Left lung (tissue), 10 donors: ENCODE data around the gene HMCN1. TPM values are rescaled to one million over a fixed set of nuclear protein-coding genes. Genes with fewer than 3 reads are reported as not detected.

Source experiments
- ATAC-seq: fragments of 200-7000 bp; cut with Tn5 transposase; one replicate; pipeline ENCODE4 v1.9.1; 2020; ENCODE audit warnings: moderate library complexity
- DNase-seq, 4 donors: peaks; one replicate each; pipeline ENCODE4 v3.0.0-alpha.2; 2013 to 2020
- H3K27ac ChIP-seq, 2 donors: fragments of 200-600 bp; sonication (generic) in 1 of 2; one replicate each; pipeline versions ENCODE4 v1.5.0 to v1.8.0; 2020 to 2021
- H3K27me3 ChIP-seq, 2 donors: fragments of 200-600 bp; sonication (generic) in 1 of 2; one replicate each; pipeline versions ENCODE4 v1.5.0 to v1.8.0; 2020 to 2021
- H3K36me3 ChIP-seq, 2 donors: fragments of 200-600 bp; sonication (generic) in 1 of 2; one replicate each; pipeline versions ENCODE4 v1.5.0 to v1.8.0; 2020 to 2021
- H3K4me1 ChIP-seq, 2 donors: fragments of 200-600 bp; one replicate each; pipeline ENCODE4 v1.8.0; 2021
- H3K4me3 ChIP-seq, 2 donors: fragments of 200-600 bp; sonication (generic) in 1 of 2; one replicate each; pipeline versions ENCODE4 v1.5.0 to v1.8.0; 2020 to 2021; ENCODE audit warnings: mild to moderate bottlenecking in 1 of 2
- H3K9me3 ChIP-seq, 2 donors: fragments of 200-600 bp; sonication (generic) in 1 of 2; one replicate each; pipeline versions ENCODE4 v1.5.0 to v1.8.0; 2020 to 2021
- CTCF ChIP-seq, 2 donors: fragments of 200-600 bp; sonication (generic) in 1 of 2; IDR thresholded peaks; one replicate each; pipeline versions ENCODE4 v1.5.0 to v1.8.0; 2021; ENCODE audit warnings: antibody characterized with exemption in 2 of 2
- intact Hi-C, 2 donors: fragments of 100-400 bp; cut with DNase I; formaldehyde crosslinking; loops; one replicate each; pipeline versions ENCODE4 v1.11.2 to v1.14.2; 2022
- polyA plus RNA-seq, 6 donors: library from polyadenylated mRNA; unstranded; fragments of 120-200 nt; gene quantifications; one replicate each; pipeline ENCODE4 v1.2.1, GENCODE V29; 2013; ENCODE audit not compliant: insufficient read length in 6 of 6
- total RNA-seq, 2 donors: library from RNA; stranded (reverse); fragmentation: NEBNext Ultra II Directional; extraction: Animal tissue kit (Norgen Biotek cat#: 25700); gene quantifications; one replicate each; pipeline ENCODE4 v1.2.1, GENCODE V29; 2021
- donor health status: DM: no; HTN: yes; CAD: no.
- donor health status: DM: no; HTN: no; CAD: no.

Gene HMCN1
- total and polyA plus RNA-seq, 8 donors: 24.0 to 91.0 (median 48.7) TPM

- intact Hi-C loops: no loop called here
- no peak for DNase-seq
- no peak for ATAC-seq
- no peaks in the 10 kb centered on the region for H3K4me1 ChIP-seq
- H3K27me3 ChIP-seq: no peaks in the 10 kb centered on the region
- no peaks in the 10 kb centered on the region for H3K9me3 ChIP-seq
- H3K4me3 ChIP-seq: no peak overlapping the region
- H3K36me3 ChIP-seq: no peaks in the 10 kb centered on the region
- no peak overlapping the region for H3K27ac ChIP-seq
- no peak for TF ChIP-seq CTCF (IDR thresholded peaks at IDR 0.05)
These were observed 135.4 kb downstream of the HMCN1 start for GRCh38 chr1:185869590-185869989.

GRCh38 chr1:185871627-185872150 lies 137.5 kb downstream of the HMCN1 start:
- H3K9me3 ChIP-seq: no peaks in the 10 kb centered on the region
- DNase-seq: no peak
- no peak for ATAC-seq
- intact Hi-C loops: no loop called here
- H3K4me3 ChIP-seq: no peak overlapping the region
- H3K4me1 ChIP-seq: no peaks in the 10 kb centered on the region
- H3K36me3 ChIP-seq: no peaks in the 10 kb centered on the region
- no peak overlapping the region for H3K27ac ChIP-seq
- TF ChIP-seq CTCF (IDR thresholded peaks at IDR 0.05): no peak
- H3K27me3 ChIP-seq: no peaks in the 10 kb centered on the region

GRCh38 chr1:185874246-185874645 lies 140.1 kb downstream of the HMCN1 start:
- no peaks in the 10 kb centered on the region for H3K4me1 ChIP-seq
- no peak for DNase-seq
- TF ChIP-seq CTCF (IDR thresholded peaks at IDR 0.05): no peak
- intact Hi-C loops: no loop called here
- ATAC-seq: no peak
- no peak overlapping the region for H3K27ac ChIP-seq
- no peaks in the 10 kb centered on the region for H3K36me3 ChIP-seq
- H3K27me3 ChIP-seq: no peaks in the 10 kb centered on the region
- H3K9me3 ChIP-seq: no peaks in the 10 kb centered on the region
- no peak overlapping the region for H3K4me3 ChIP-seq

- DNase-seq (no peak), ATAC-seq (no peak)
- H3K27me3 ChIP-seq: no peaks in the 10 kb centered on the region
- no peaks in the 10 kb centered on the region for H3K36me3 ChIP-seq
- H3K9me3 ChIP-seq: no peaks in the 10 kb centered on the region
- no peak overlapping the region for H3K4me3 ChIP-seq
- intact Hi-C loops: no loop called here
- H3K27ac ChIP-seq: no peak overlapping the region
- no peaks in the 10 kb centered on the region for H3K4me1 ChIP-seq
- TF ChIP-seq CTCF (IDR thresholded peaks at IDR 0.05): no peak
These were observed 146.1 kb downstream of the HMCN1 start for GRCh38 chr1:185880330-185880729.

GRCh38 chr1:185880779-185881333 lies 146.7 kb downstream of the HMCN1 start:
- intact Hi-C loops: no loop called here
- Histone ChIP-seq H3K27me3 (no peaks in the 10 kb centered on the region), H3K27ac (no peak overlapping the region)

More at GRCh38 chr1:185880779-185881333, 146.7 kb downstream of the HMCN1 start:
- Histone ChIP-seq H3K36me3 (no peaks in the 10 kb centered on the region), H3K4me3 (no peak overlapping the region), H3K4me1 (no peaks in the 10 kb centered on the region), H3K9me3 (no peaks in the 10 kb centered on the region)
- DNase-seq (peak in 1 of 4 donors; percentile 29), ATAC-seq (no peak)
- no peak for TF ChIP-seq CTCF (IDR thresholded peaks at IDR 0.05)
